IMR-90 (cell line): ENCODE measurements around the gene GMPPB. TPM values are rescaled to one million over a fixed set of nuclear protein-coding genes. Genes with fewer than 3 reads are reported as not detected.

ENCODE experiments used
- ATAC-seq: fragments of 200-7000 bp; cut with Tn5 transposase; 2 replicates; pipeline ENCODE4 v1.9.1; 2020; ENCODE audit warnings: low read depth, mild to moderate bottlenecking, moderate library complexity
- BruUV-seq: library from RNA; stranded (reverse); fragments of 400-500 nt; replicated peaks from 2 replicates; lab custom pipeline; 2021; lab: Mats Ljungman, UMichigan
- CTCF ChIA-PET: fragments of 300-600 bp; formaldehyde crosslinking; extraction: SDS; loops from one replicate; lab custom pipeline; 2021; ENCODE audit warnings: antibody characterized with exemption; lab: Yijun Ruan, JAX
- POLR2A ChIA-PET: fragments of 300-600 bp; sonication (Branson Sonifier 250); formaldehyde crosslinking; loops from one replicate; lab custom pipeline; 2022; ENCODE audit warnings: antibody characterized with exemption; ENCODE audit not compliant: unreplicated experiment; lab: Charles Lee
- DNase-seq: peaks from one replicate; pipeline ENCODE4 v3.0.0; 2013
- H2AFZ ChIP-seq: replicated peaks from 2 replicates; pipeline ENCODE3; 2013; ENCODE audit warnings: low read length, mild to moderate bottlenecking; ENCODE audit not compliant: poor library complexity
- H2AK5ac ChIP-seq: 2 replicates; pipeline ENCODE4 v1.6.1; 2013; ENCODE audit warnings: low read depth, low read length, inconsistent platforms
- H2AK9ac ChIP-seq: replicated peaks from 2 replicates; pipeline ENCODE3; 2013; ENCODE audit warnings: mild to moderate bottlenecking, low read depth, low read length, moderate library complexity; ENCODE audit not compliant: poor library complexity
- H2BK120ac ChIP-seq: 2 replicates; pipeline ENCODE4 v1.6.1; 2013; ENCODE audit warnings: low read depth, low read length, inconsistent platforms
- H2BK15ac ChIP-seq: 3 replicates; pipeline ENCODE4 v1.6.1; 2013; ENCODE audit warnings: low read depth, low read length, inconsistent platforms
- H2BK20ac ChIP-seq: 2 replicates; pipeline ENCODE4 v1.6.1; 2013; ENCODE audit warnings: low read depth, mild to moderate bottlenecking, inconsistent platforms, low read length, moderate library complexity
- H2BK5ac ChIP-seq: 2 replicates; pipeline ENCODE4 v1.6.1; 2013; ENCODE audit warnings: mild to moderate bottlenecking, low read depth, low read length, inconsistent platforms; ENCODE audit not compliant: poor library complexity, severe bottlenecking
- H3K14ac ChIP-seq: replicated peaks from 2 replicates; pipeline ENCODE4 v1.6.1; 2013; ENCODE audit warnings: low read depth, low read length, inconsistent platforms
- H3K18ac ChIP-seq: 2 replicates; pipeline ENCODE4 v1.6.1; 2013; ENCODE audit warnings: low read depth, low read length, control low read depth
- H3K23ac ChIP-seq: 2 replicates; pipeline ENCODE4 v1.6.1; 2013; ENCODE audit warnings: low read depth, low read length, inconsistent platforms
- H3K27ac ChIP-seq: 2 replicates; pipeline ENCODE4 v1.5.1; 2013; ENCODE audit warnings: mild to moderate bottlenecking, control low read depth, low read length; ENCODE audit not compliant: insufficient read depth
- H3K27me3 ChIP-seq: 2 replicates; pipeline ENCODE4 v1.6.1; 2013; ENCODE audit warnings: low read length; ENCODE audit not compliant: control insufficient read depth, insufficient read depth
- H3K36me3 ChIP-seq: 2 replicates; pipeline ENCODE4 v1.6.1; 2013; ENCODE audit warnings: low read length, mixed read lengths; ENCODE audit not compliant: control insufficient read depth, insufficient read depth
- H3K4ac ChIP-seq: 2 replicates; pipeline ENCODE4 v1.6.1; 2013; ENCODE audit warnings: low read depth, low read length, inconsistent platforms
- H3K4me1 ChIP-seq: 2 replicates; pipeline ENCODE4 v1.6.1; 2013; ENCODE audit warnings: low read length, mixed read lengths; ENCODE audit not compliant: control insufficient read depth, insufficient read depth
- H3K4me2 ChIP-seq: 2 replicates; pipeline ENCODE4 v1.6.1; 2013; ENCODE audit warnings: low read depth, mild to moderate bottlenecking, control low read depth, low read length, moderate library complexity
- H3K4me3 ChIP-seq: 2 replicates; pipeline ENCODE4 v1.5.1; 2013; ENCODE audit warnings: low read depth, mild to moderate bottlenecking, control low read depth, low read length, moderate library complexity; ENCODE audit not compliant: insufficient read depth
- H3K56ac ChIP-seq: 2 replicates; pipeline ENCODE4 v1.6.1; 2013; ENCODE audit warnings: low read length, inconsistent platforms; ENCODE audit not compliant: insufficient read depth; ENCODE audit errors: extremely low read depth
- H3K79me1 ChIP-seq, 2 experiments: 2 replicates each; pipeline ENCODE4 v1.6.1; 2013; ENCODE audit warnings: low read length in 2 of 2, inconsistent platforms in 1 of 2, low read depth in 1 of 2
- H3K9ac ChIP-seq: 2 replicates; pipeline ENCODE4 v1.6.1; 2013; ENCODE audit warnings: low read depth, low read length, control low read depth
- H3K9me1 ChIP-seq: 2 replicates; pipeline ENCODE4 v1.6.1; 2013; ENCODE audit warnings: low read length, inconsistent platforms; ENCODE audit not compliant: insufficient read depth
- H3K9me3 ChIP-seq: 2 replicates; pipeline ENCODE4 v1.6.1; 2013; ENCODE audit warnings: low read length; ENCODE audit not compliant: control insufficient read depth, insufficient read depth
- H4K20me1 ChIP-seq: 2 replicates; pipeline ENCODE4 v1.6.1; 2013; ENCODE audit warnings: low read length, inconsistent platforms; ENCODE audit not compliant: insufficient read depth
- H4K5ac ChIP-seq: 2 replicates; pipeline ENCODE4 v1.6.1; 2013; ENCODE audit warnings: mild to moderate bottlenecking, low read depth, low read length, control low read depth
- H4K8ac ChIP-seq, 2 experiments: 2 replicates each; pipeline ENCODE4 v1.6.1; 2013; ENCODE audit warnings: low read depth in 2 of 2, low read length in 2 of 2, control low read depth in 1 of 2, inconsistent platforms in 1 of 2
- H4K91ac ChIP-seq: 2 replicates; pipeline ENCODE4 v1.6.1; 2013; ENCODE audit warnings: low read depth, low read length, inconsistent platforms; ENCODE audit not compliant: insufficient read depth
- BHLHE40 ChIP-seq: fragments of 150-350 bp; IDR thresholded peaks from 2 replicates; pipeline ENCODE4 v1.6.1; 2016; ENCODE audit warnings: mild to moderate bottlenecking, low read depth, low read length
- CHD1 ChIP-seq: IDR thresholded peaks from 2 replicates; pipeline ENCODE4 v1.6.1; 2012; ENCODE audit warnings: low read depth, low read length, improper control_type of control experiment
- CTCF ChIP-seq: conservative IDR thresholded peaks from 2 replicates; pipeline ENCODE4 v1.5.1; 2012; ENCODE audit warnings: mild to moderate bottlenecking, low read depth, low read length, improper control_type of control experiment
- ELK1 ChIP-seq: fragments of 150-350 bp; IDR thresholded peaks from 2 replicates; pipeline ENCODE4 v1.6.1; 2016; ENCODE audit warnings: low read depth, mild to moderate bottlenecking, low read length, moderate library complexity, borderline replicate concordance
- MXI1 ChIP-seq: IDR thresholded peaks from 2 replicates; pipeline ENCODE4 v1.6.1; 2012; ENCODE audit warnings: low read depth, mild to moderate bottlenecking, low read length, moderate library complexity, borderline replicate concordance
- NFE2L2 ChIP-seq: fragments of 150-350 bp; IDR thresholded peaks from 2 replicates; pipeline ENCODE4 v1.6.1; 2016; ENCODE audit warnings: low read depth, mild to moderate bottlenecking, low read length
- RAD21 ChIP-seq: IDR thresholded peaks from 2 replicates; pipeline ENCODE4 v1.6.1; 2012; ENCODE audit warnings: low read length, improper control_type of control experiment
- RCOR1 ChIP-seq: IDR thresholded peaks from 2 replicates; pipeline ENCODE4 v1.6.1; 2012; ENCODE audit warnings: mild to moderate bottlenecking, low read length, improper control_type of control experiment; ENCODE audit not compliant: insufficient replicate concordance
- RFX5 ChIP-seq: IDR thresholded peaks from 2 replicates; pipeline ENCODE4 v1.8.0; 2012; ENCODE audit warnings: low read depth, mild to moderate bottlenecking, low read length, moderate library complexity
- SMC3 ChIP-seq: fragments of 150-350 bp; IDR thresholded peaks from 2 replicates; pipeline ENCODE4 v1.6.1; 2016; ENCODE audit warnings: low read depth, mild to moderate bottlenecking, antibody characterized with exemption, low read length, moderate library complexity
- USF2 ChIP-seq: fragments of 150-350 bp; IDR thresholded peaks from 2 replicates; pipeline ENCODE4 v1.6.1; 2017; ENCODE audit warnings: mild to moderate bottlenecking, antibody characterized with exemption, low read length, low read depth
- WGBS, 2 experiments: methylation state at CpG; one replicate each; pipeline versions ENCODE4 v1.1.5 to v1.1.7; 2013; ENCODE audit warnings: missing lambda C conversion rate in 2 of 2; ENCODE audit not compliant: insufficient read length in 1 of 2; ENCODE audit errors: extremely low coverage in 2 of 2; 5-methylcytosine and 5-hydroxymethylcytosine counted together
- dilution Hi-C: fragments of 300-500 bp; cut with HindIII; formaldehyde crosslinking; loops from one replicate; pipeline ENCODE4 v1.14.3; 2018; ENCODE audit warnings: low sequenced_read_pairs; ENCODE audit not compliant: unreplicated experiment
- in situ Hi-C: fragments of 300-500 bp; cut with MboI; formaldehyde crosslinking; loops from 3 replicates; pipeline ENCODE4 v1.14.3; 2019; ENCODE audit warnings: low sequenced_read_pairs, inconsistent platforms, mixed read lengths
- intact Hi-C: fragments of 100-400 bp; cut with micrococcal nuclease; formaldehyde crosslinking; loops from 2 replicates; pipeline ENCODE4 v1.10.0; 2022
- polyA plus RNA-seq, 3 experiments: library from polyadenylated mRNA; depleted of rRNA; stranded (reverse); fragments of >200 nt; gene quantifications; 2 replicates each; pipeline ENCODE4 v1.2.3, GENCODE V29; 2012; ENCODE audit warnings: low replicate concordance in 1 of 3
- total RNA-seq: library from RNA; depleted of rRNA; stranded (reverse); fragments of >200 nt; gene quantifications from 2 replicates; pipeline ENCODE4 v1.2.3, GENCODE V29; 2012

GMPPB gene
- total and polyA plus RNA-seq, 2 of the 4 experiments (the other 2 are of a cell fraction): 27.9 to 37.3 TPM

GRCh38 chr3:49717211-49717958, 6.4 kb downstream of the GMPPB start:
- no peak overlapping the region for H3K14ac ChIP-seq
- POLR2A ChIA-PET: no interaction called here
- no peak overlapping the region for H3K4me2 ChIP-seq
- no peak overlapping the region for H4K5ac ChIP-seq
- H2AFZ ChIP-seq: no peak overlapping the region
- no peak overlapping the region for H2BK5ac ChIP-seq
- no peak overlapping the region for H4K91ac ChIP-seq
- H3K23ac ChIP-seq: no peak overlapping the region
- no peak overlapping the region for H3K4me3 ChIP-seq
- intact Hi-C loops (no loop called here), in situ Hi-C loops (no loop called here), dilution Hi-C loops (no loop called here)
- CTCF ChIA-PET: no interaction called here
- no peaks in the 10 kb centered on the region for H3K9me3 ChIP-seq
- BruUV-seq: no TSS peak
- H3K56ac ChIP-seq: no peak overlapping the region
- no peaks in the 10 kb centered on the region; the same call in 1 of the 2 replicates for H3K9me1 ChIP-seq
- H2AK9ac ChIP-seq: no peak overlapping the region
- H3K27ac ChIP-seq: no peak overlapping the region
- H2AK5ac ChIP-seq: no peak overlapping the region
- H3K27me3 ChIP-seq: no peaks in the 10 kb centered on the region
- H4K8ac ChIP-seq: no peak overlapping the region
- 100% methylated on average over 1 of the region's 14 CpGs; no CpG with 5 or more reads in 1 of the 2 experiments for WGBS, 2 experiments
- H3K18ac ChIP-seq: no peak overlapping the region
- TF ChIP-seq USF2 (no peak), SMC3 (no peak), CTCF (no peak), RAD21 (no peak), RCOR1 (no peak), CHD1 (no peak), MXI1 (no peak), RFX5 (no peak), ELK1 (no peak), NFE2L2 (no peak), BHLHE40 (no peak)
- no peak overlapping the region for H2BK120ac ChIP-seq
- H4K20me1 ChIP-seq: peaks cover 23% of the 10 kb centered on the region
- peaks cover 4 to 27% of the 10 kb centered on the region in 2 experiments; a peak in 3 of 4 replicates for H3K79me1 ChIP-seq
- DNase-seq (no peak), ATAC-seq (no peak)
- no peak overlapping the region for H3K4ac ChIP-seq
- H2BK20ac ChIP-seq: no peak overlapping the region
- H2BK15ac ChIP-seq: no peak overlapping the region
- peaks cover 28% of the 10 kb centered on the region for H3K36me3 ChIP-seq
- H3K4me1 ChIP-seq: peaks cover 6% of the 10 kb centered on the region
- H3K9ac ChIP-seq: no peak overlapping the region
